ENCODE measurements around the gene ACTA2. TPM values are rescaled to one million over a fixed set of nuclear protein-coding genes. Genes with fewer than 3 reads are reported as not detected.

The ACTA2 gene
- total and polyA plus RNA-seq, 4 donors, result 13.2 to 182 (median 73.6) TPM

DNA sequence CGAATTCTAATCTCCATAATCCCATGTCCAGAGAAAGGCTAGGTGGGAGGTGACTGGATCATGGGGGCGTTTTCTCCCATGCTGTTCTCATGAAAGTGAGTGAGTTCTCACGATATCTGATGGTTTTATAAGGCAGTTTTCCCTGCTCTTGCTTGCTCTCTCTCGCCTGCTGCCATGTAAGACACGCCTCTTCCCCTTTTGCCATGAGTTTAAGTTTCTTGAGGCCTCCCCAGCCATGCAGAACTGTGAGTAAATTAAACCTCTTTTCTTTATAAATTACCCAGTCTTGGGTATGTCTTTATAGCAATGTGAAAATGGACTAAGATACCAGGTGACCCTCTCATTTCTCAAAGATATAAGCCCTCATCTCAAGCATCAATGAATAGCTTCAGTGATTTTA is 1.1 kb upstream of the ACTA2 start:
- TF ChIP-seq YY1 (IDR thresholded peaks at IDR 0.05) (no peak), RXRA (IDR thresholded peaks at IDR 0.05) (no peak), FOXA2 (IDR thresholded peaks at IDR 0.05) (no peak), NR2F2 (IDR thresholded peaks at IDR 0.05) (no peak), JUND (IDR thresholded peaks at IDR 0.05) (no peak), SP1 (IDR thresholded peaks at IDR 0.05) (no peak)
- no peaks in the 10 kb centered on the region for H3K9me3 ChIP-seq (ENCODE audit: control insufficient read depth in 4 of 4, low read length in 3 of 4)
- H3K4me3 ChIP-seq (ENCODE audit: low read depth in 1 of 3, low read length in 3 of 3), result no peak overlapping the region
- DNase-seq (ENCODE audit: low spot score), result no peak
- WGBS, result 96% methylated on average over 5 of the region's 5 CpGs
- no peak overlapping the region for H3K9ac ChIP-seq (ENCODE audit: low read depth in 1 of 2, low read length in 2 of 2)
- H3K27me3 ChIP-seq (ENCODE audit: control insufficient read depth in 4 of 4, insufficient read depth in 4 of 4, low read length in 3 of 4), result no peaks in the 10 kb centered on the region
- H3K27ac ChIP-seq (ENCODE audit: low read depth in 1 of 2, low read length in 2 of 2), result no peak overlapping the region
- peaks cover 1 to 18% (median 12%) of the 10 kb centered on the region in 4 donors for H3K4me1 ChIP-seq (ENCODE audit: control insufficient read depth in 4 of 4, insufficient read depth in 4 of 4, low read length in 3 of 4)
- no peaks in the 10 kb centered on the region for H3K36me3 ChIP-seq (ENCODE audit: control insufficient read depth in 4 of 4, insufficient read depth in 3 of 4, low read depth in 1 of 4, low read length in 3 of 4)

DNA sequence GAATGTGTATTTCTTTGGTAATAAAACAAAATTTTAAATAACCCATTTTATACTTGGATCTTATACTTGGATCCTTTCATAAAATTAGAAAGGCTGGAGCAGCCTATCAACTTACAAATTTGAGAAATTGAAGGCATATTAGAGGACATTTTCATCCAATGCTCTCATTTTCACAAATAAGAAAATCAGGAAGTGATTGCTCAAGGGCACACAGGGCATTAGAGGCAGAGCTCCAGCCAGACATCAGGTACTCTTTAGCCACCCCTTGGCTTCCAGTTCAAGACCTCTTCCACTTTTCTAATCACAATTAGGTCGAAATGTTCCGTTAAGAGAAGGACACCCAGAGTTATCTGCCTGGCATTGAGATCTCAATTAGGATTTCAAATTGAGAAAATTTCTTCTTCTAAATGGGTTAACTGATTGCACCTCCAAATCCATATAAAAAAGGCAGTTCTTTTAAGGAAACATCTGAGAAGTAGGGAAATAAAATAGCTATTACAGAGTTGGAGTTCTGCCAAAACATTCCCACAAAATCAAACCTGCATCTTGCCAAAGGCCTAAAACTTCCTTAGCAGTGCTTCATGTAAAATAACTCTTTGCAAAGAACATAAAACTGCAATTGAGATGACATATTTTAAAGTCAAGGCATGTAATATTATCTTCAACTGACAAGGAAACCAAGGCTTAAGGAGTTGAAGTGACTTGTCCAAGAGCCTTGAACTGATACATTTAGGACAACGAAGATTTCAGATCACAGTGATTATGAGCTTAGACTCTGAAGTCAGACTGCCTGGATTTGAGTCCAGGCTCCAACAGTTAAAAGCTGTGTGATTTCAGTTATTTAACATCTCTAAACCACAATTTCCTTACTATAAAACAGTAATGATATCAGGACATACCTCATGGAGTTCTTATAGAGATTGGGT is 2.4 kb downstream of the ACTA2 start:
- H3K9ac ChIP-seq (ENCODE audit: low read depth in 1 of 2, low read length in 2 of 2), result peak overlapping the region in 1 of 2 donors; percentile 13
- H3K4me3 ChIP-seq (ENCODE audit: low read depth in 1 of 3, low read length in 3 of 3), result peak overlapping the region in 1 of 3 donors; percentile 21
- no peak for DNase-seq (ENCODE audit: low spot score)
- H3K27ac ChIP-seq (ENCODE audit: low read depth in 1 of 2, low read length in 2 of 2), result peak overlapping the region; percentile 23 to 65
- no peaks in the 10 kb centered on the region for H3K9me3 ChIP-seq (ENCODE audit: control insufficient read depth in 4 of 4, low read length in 3 of 4)
- no peaks in the 10 kb centered on the region for H3K36me3 ChIP-seq (ENCODE audit: control insufficient read depth in 4 of 4, insufficient read depth in 3 of 4, low read depth in 1 of 4, low read length in 3 of 4)
- TF ChIP-seq JUND (IDR thresholded peaks at IDR 0.05) (no peak), RXRA (IDR thresholded peaks at IDR 0.05) (no peak), SP1 (IDR thresholded peaks at IDR 0.05) (no peak), EGR1 (IDR thresholded peaks at IDR 0.05; ENCODE audit: low read depth in 2 of 2) (no peak), YY1 (IDR thresholded peaks at IDR 0.05) (no peak)
- TF ChIP-seq, protein P1, sequence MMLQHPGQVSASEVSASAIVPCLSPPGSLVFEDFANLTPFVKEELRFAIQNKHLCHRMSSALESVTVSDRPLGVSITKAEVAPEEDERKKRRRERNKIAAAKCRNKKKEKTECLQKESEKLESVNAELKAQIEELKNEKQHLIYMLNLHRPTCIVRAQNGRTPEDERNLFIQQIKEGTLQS (IDR thresholded peaks at IDR 0.05), result no peak
- 82% methylated on average over 3 of the region's 3 CpGs for WGBS
- peaks cover 1 to 20% (median 14%) of the 10 kb centered on the region in 4 donors for H3K4me1 ChIP-seq (ENCODE audit: control insufficient read depth in 4 of 4, insufficient read depth in 4 of 4, low read length in 3 of 4)
- no peaks in the 10 kb centered on the region for H3K27me3 ChIP-seq (ENCODE audit: control insufficient read depth in 4 of 4, insufficient read depth in 4 of 4, low read length in 3 of 4)

DNA sequence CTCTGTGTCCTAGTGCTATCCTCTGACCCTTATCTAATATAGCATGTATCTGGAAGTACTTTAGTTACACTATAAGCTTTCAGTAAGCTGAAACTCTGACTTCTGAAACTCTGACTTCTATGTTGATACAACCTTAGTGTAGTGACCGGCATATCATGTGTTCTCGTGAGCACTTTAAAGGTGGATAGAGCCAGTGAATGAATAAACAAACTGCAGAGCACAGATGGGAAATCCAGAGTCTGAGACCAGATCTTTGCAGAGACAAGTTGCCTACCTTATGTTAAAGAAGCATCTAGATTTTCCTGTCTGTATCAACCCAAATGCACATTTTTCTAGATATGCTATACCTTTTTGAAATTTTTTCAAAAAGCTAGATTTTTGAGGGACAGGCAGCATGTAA is 3.5 kb downstream of the ACTA2 start:
- 49% methylated on average over 2 of the region's 2 CpGs for WGBS
- DNase-seq (ENCODE audit: low spot score), result no peak
- peak overlapping the region; percentile 34 to 64 for H3K27ac ChIP-seq (ENCODE audit: low read depth in 1 of 2, low read length in 2 of 2)
- no peaks in the 10 kb centered on the region for H3K27me3 ChIP-seq (ENCODE audit: control insufficient read depth in 4 of 4, insufficient read depth in 4 of 4, low read length in 3 of 4)
- no peak for TF ChIP-seq TAF1 (conservative IDR thresholded peaks at IDR 0.05)
- no peak for TF ChIP-seq RXRA (IDR thresholded peaks at IDR 0.05)
- no peak for TF ChIP-seq JUND (IDR thresholded peaks at IDR 0.05)
- TF ChIP-seq HNF4A (conservative IDR thresholded peaks at IDR 0.05), result no peak
- TF ChIP-seq, protein P1 (IDR thresholded peaks at IDR 0.05), result no peak
- TF ChIP-seq, protein P2, sequence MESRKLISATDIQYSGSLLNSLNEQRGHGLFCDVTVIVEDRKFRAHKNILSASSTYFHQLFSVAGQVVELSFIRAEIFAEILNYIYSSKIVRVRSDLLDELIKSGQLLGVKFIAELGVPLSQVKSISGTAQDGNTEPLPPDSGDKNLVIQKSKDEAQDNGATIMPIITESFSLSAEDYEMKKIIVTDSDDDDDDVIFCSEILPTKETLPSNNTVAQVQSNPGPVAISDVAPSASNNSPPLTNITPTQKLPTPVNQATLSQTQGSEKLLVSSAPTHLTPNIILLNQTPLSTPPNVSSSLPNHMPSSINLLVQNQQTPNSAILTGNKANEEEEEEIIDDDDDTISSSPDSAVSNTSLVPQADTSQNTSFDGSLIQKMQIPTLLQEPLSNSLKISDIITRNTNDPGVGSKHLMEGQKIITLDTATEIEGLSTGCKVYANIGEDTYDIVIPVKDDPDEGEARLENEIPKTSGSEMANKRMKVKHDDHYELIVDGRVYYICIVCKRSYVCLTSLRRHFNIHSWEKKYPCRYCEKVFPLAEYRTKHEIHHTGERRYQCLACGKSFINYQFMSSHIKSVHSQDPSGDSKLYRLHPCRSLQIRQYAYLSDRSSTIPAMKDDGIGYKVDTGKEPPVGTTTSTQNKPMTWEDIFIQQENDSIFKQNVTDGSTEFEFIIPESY (IDR thresholded peaks at IDR 0.05), result no peak
- TF ChIP-seq EGR1 (IDR thresholded peaks at IDR 0.05; ENCODE audit: low read depth in 2 of 2), result no peak
- TF ChIP-seq RAD21 (IDR thresholded peaks at IDR 0.05), result no peak
- no peak for TF ChIP-seq SP1 (IDR thresholded peaks at IDR 0.05)
- TF ChIP-seq, protein P3, sequence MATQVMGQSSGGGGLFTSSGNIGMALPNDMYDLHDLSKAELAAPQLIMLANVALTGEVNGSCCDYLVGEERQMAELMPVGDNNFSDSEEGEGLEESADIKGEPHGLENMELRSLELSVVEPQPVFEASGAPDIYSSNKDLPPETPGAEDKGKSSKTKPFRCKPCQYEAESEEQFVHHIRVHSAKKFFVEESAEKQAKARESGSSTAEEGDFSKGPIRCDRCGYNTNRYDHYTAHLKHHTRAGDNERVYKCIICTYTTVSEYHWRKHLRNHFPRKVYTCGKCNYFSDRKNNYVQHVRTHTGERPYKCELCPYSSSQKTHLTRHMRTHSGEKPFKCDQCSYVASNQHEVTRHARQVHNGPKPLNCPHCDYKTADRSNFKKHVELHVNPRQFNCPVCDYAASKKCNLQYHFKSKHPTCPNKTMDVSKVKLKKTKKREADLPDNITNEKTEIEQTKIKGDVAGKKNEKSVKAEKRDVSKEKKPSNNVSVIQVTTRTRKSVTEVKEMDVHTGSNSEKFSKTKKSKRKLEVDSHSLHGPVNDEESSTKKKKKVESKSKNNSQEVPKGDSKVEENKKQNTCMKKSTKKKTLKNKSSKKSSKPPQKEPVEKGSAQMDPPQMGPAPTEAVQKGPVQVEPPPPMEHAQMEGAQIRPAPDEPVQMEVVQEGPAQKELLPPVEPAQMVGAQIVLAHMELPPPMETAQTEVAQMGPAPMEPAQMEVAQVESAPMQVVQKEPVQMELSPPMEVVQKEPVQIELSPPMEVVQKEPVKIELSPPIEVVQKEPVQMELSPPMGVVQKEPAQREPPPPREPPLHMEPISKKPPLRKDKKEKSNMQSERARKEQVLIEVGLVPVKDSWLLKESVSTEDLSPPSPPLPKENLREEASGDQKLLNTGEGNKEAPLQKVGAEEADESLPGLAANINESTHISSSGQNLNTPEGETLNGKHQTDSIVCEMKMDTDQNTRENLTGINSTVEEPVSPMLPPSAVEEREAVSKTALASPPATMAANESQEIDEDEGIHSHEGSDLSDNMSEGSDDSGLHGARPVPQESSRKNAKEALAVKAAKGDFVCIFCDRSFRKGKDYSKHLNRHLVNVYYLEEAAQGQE (IDR thresholded peaks at IDR 0.05), result no peak
- no peak for TF ChIP-seq YY1 (IDR thresholded peaks at IDR 0.05)
- no peak for TF ChIP-seq NR2F2 (IDR thresholded peaks at IDR 0.05)
- TF ChIP-seq, protein P4, sequence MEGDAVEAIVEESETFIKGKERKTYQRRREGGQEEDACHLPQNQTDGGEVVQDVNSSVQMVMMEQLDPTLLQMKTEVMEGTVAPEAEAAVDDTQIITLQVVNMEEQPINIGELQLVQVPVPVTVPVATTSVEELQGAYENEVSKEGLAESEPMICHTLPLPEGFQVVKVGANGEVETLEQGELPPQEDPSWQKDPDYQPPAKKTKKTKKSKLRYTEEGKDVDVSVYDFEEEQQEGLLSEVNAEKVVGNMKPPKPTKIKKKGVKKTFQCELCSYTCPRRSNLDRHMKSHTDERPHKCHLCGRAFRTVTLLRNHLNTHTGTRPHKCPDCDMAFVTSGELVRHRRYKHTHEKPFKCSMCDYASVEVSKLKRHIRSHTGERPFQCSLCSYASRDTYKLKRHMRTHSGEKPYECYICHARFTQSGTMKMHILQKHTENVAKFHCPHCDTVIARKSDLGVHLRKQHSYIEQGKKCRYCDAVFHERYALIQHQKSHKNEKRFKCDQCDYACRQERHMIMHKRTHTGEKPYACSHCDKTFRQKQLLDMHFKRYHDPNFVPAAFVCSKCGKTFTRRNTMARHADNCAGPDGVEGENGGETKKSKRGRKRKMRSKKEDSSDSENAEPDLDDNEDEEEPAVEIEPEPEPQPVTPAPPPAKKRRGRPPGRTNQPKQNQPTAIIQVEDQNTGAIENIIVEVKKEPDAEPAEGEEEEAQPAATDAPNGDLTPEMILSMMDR (IDR thresholded peaks at IDR 0.05; ENCODE audit: low read depth, low read length, missing input control), result no peak
- TF ChIP-seq, protein P5, sequence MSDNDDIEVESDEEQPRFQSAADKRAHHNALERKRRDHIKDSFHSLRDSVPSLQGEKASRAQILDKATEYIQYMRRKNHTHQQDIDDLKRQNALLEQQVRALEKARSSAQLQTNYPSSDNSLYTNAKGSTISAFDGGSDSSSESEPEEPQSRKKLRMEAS (IDR thresholded peaks at IDR 0.05), result no peak
- no peak for TF ChIP-seq FOXA2 (IDR thresholded peaks at IDR 0.05)
- no peak for TF ChIP-seq GABPA (IDR thresholded peaks at IDR 0.05 in 1 of 2, conservative IDR thresholded peaks at IDR 0.05 in 1 of 2)
- no peak for TF ChIP-seq HNF4G (IDR thresholded peaks at IDR 0.05)
- TF ChIP-seq FOXA1 (IDR thresholded peaks at IDR 0.05), result no peak
- no peak overlapping the region for H3K9ac ChIP-seq (ENCODE audit: low read depth in 1 of 2, low read length in 2 of 2)
- H3K36me3 ChIP-seq (ENCODE audit: control insufficient read depth in 4 of 4, insufficient read depth in 3 of 4, low read depth in 1 of 4, low read length in 3 of 4), result no peaks in the 10 kb centered on the region
- H3K4me1 ChIP-seq (ENCODE audit: control insufficient read depth in 4 of 4, insufficient read depth in 4 of 4, low read length in 3 of 4), result peaks cover 1 to 20% (median 14%) of the 10 kb centered on the region in 4 donors
- no peaks in the 10 kb centered on the region for H3K9me3 ChIP-seq (ENCODE audit: control insufficient read depth in 4 of 4, low read length in 3 of 4)
- H3K4me3 ChIP-seq (ENCODE audit: low read depth in 1 of 3, low read length in 3 of 3), result no peak overlapping the region
